RWPE1 (cell line): ENCODE data around the gene RPL28.

Experiments used
- CTCF ChIA-PET: fragments of 350-600 bp; sonication (Branson Sonifier 250); formaldehyde crosslinking; extraction: SDS; loops from one replicate; lab custom pipeline; 2021; lab: Yijun Ruan, JAX
- POLR2A ChIA-PET: fragments of 400-600 bp; formaldehyde crosslinking; extraction: SDS; loops from one replicate; lab custom pipeline; 2020; ENCODE audit warnings: antibody characterized with exemption; ENCODE audit not compliant: low non-redundant PET; lab: Yijun Ruan, JAX
- DNase-seq: peaks from one replicate; pipeline ENCODE4 v3.0.0; 2012; ENCODE audit warnings: low spot score
- H3K27ac ChIP-seq: fragments of 450-650 bp; 2 replicates; pipeline ENCODE4 v1.5.1; 2017
- TF ChIP-seq, protein P1 (sequence below): fragments of 450-650 bp; conservative IDR thresholded peaks from 2 replicates; pipeline ENCODE4 v1.5.1; 2017; ENCODE audit warnings: low read depth, mild to moderate bottlenecking

The RPL28 gene

GRCh38 chr19:55434356-55434919, 48.7 kb downstream of the RPL28 start:
- no peak for DNase-seq
- TF ChIP-seq, protein P1, sequence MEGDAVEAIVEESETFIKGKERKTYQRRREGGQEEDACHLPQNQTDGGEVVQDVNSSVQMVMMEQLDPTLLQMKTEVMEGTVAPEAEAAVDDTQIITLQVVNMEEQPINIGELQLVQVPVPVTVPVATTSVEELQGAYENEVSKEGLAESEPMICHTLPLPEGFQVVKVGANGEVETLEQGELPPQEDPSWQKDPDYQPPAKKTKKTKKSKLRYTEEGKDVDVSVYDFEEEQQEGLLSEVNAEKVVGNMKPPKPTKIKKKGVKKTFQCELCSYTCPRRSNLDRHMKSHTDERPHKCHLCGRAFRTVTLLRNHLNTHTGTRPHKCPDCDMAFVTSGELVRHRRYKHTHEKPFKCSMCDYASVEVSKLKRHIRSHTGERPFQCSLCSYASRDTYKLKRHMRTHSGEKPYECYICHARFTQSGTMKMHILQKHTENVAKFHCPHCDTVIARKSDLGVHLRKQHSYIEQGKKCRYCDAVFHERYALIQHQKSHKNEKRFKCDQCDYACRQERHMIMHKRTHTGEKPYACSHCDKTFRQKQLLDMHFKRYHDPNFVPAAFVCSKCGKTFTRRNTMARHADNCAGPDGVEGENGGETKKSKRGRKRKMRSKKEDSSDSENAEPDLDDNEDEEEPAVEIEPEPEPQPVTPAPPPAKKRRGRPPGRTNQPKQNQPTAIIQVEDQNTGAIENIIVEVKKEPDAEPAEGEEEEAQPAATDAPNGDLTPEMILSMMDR, result no peak
- ChIA-PET POLR2A (no interaction called here), CTCF (no interaction called here)
- H3K27ac ChIP-seq, result no peak overlapping the region

- POLR2A ChIA-PET, result no interaction called here
- no peak overlapping the region for H3K27ac ChIP-seq
- TF ChIP-seq, protein P1, result no peak
- CTCF ChIA-PET, result no interaction called here
- DNase-seq, result no peak
These were observed 49.3 kb downstream of the RPL28 start for GRCh38 chr19:55435020-55435419.

DNA sequence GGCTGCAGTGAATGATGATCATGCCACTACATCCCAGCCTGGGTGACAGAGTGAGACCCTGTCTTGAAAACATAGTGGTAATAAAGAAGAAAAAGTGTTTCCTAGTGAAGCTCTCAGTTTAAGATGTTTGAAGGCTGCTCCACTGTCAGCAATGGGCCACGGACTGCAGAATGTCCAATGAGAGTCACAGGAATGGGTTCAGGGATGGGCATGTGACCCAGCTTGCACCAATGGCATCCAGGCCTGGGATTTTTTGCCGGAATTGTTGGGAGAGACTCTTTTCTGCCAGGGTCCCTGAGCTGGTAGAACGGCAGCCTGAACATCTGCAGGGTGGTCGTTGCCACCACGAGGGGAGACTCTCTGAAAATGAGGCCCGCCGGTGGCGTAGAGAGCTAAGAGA, 51.1 kb downstream of the RPL28 start:
- TF ChIP-seq, protein P1, result no peak
- H3K27ac ChIP-seq, result no peak overlapping the region
- CTCF ChIA-PET, result interaction anchor here (0.6 to 1.4 kb wide), 3 partner anchors 19 to 307 kb away, joined by 6 read pairs; no protein-coding TSS in a partner anchor
- POLR2A ChIA-PET, result interaction anchor here (0.9 kb wide), 1 partner anchor 29 kb away, joined by 3 read pairs; the partner anchor contains the start of gene UBE2S
- DNase-seq, result no peak

GRCh38 chr19:55437410-55437809, 51.7 kb downstream of the RPL28 start:
- peak; percentile 78 for DNase-seq
- CTCF ChIA-PET, result interaction anchor here (0.6 to 1.4 kb wide), 4 partner anchors 19 to 357 kb away, joined by 3 to 6 read pairs (median 6); no protein-coding TSS in a partner anchor
- H3K27ac ChIP-seq, result no peak overlapping the region
- TF ChIP-seq, protein P1, result no peak
- POLR2A ChIA-PET, result interaction anchor here (0.6 to 0.9 kb wide), 2 partner anchors 30 kb away, joined by 3 read pairs; partner anchors contain the start of gene UBE2S

- TF ChIP-seq, protein P1, result no peak
- ChIA-PET CTCF (interaction anchor here (0.6 kb wide), 1 partner anchor 138 kb away, joined by 3 read pairs; no protein-coding TSS in a partner anchor), POLR2A (no interaction called here)
- no peak overlapping the region for H3K27ac ChIP-seq
- DNase-seq, result no peak
These were observed 53.3 kb downstream of the RPL28 start for GRCh38 chr19:55439052-55439451.

GRCh38 chr19:55440411-55441105, 54.8 kb downstream of the RPL28 start:
- POLR2A ChIA-PET, result no interaction called here

More at GRCh38 chr19:55440411-55441105, 54.8 kb downstream of the RPL28 start:
- H3K27ac ChIP-seq, result no peak overlapping the region
- no peak for DNase-seq
- CTCF ChIA-PET, result no interaction called here
- TF ChIP-seq, protein P1, result no peak
